Measurements from ENCODE around the gene COL1A2.

- no peak for TF ChIP-seq CTCF (IDR thresholded peaks at IDR 0.05 in 2 of 3, conservative IDR thresholded peaks at IDR 0.05 in 1 of 3; ENCODE audit: borderline replicate concordance in 1 of 3, insufficient read depth in 1 of 3, low read depth in 2 of 3, low read length in 2 of 3)
- TF ChIP-seq JUND (IDR thresholded peaks at IDR 0.05) = no peak
- no peak for TF ChIP-seq EGR1 (IDR thresholded peaks at IDR 0.05; ENCODE audit: low read depth)
- no peak for TF ChIP-seq POLR2AphosphoS5 (IDR thresholded peaks at IDR 0.05; ENCODE audit: low read depth, low read length)
- TF ChIP-seq EZH2phosphoT487 (IDR thresholded peaks at IDR 0.05; ENCODE audit: borderline replicate concordance) = no peak
- TF ChIP-seq POLR2A (IDR thresholded peaks at IDR 0.05; ENCODE audit: borderline replicate concordance, extremely low read depth, insufficient read depth, insufficient read length) = no peak
- TF ChIP-seq SIN3A (IDR thresholded peaks at IDR 0.05; ENCODE audit: low read depth) = no peak
- no peak for TF ChIP-seq RAD21 (IDR thresholded peaks at IDR 0.05; ENCODE audit: low read depth)
- TF ChIP-seq YY1 (IDR thresholded peaks at IDR 0.05; ENCODE audit: extremely low read depth, insufficient replicate concordance, low read depth, low read length) = no peak
- TF ChIP-seq ATF3 (IDR thresholded peaks at IDR 0.05) = no peak
- no peak for TF ChIP-seq EZH2 (IDR thresholded peaks at IDR 0.05)
These were observed 76.9 kb downstream of the COL1A2 start for GRCh38 chr7:94471604-94472003.

Measured in HCT116 (cell line).